Immature natural killer cell (primary cell): Measurements from ENCODE around the gene CFAP77. TPM values are rescaled to one million over a fixed set of nuclear protein-coding genes. Genes with fewer than 3 reads are reported as not detected.

Experiments
- DNase-seq, 3 donors: peaks; one replicate each; pipeline ENCODE4 v3.0.0; 2022; ENCODE audit warnings: mixed read lengths in 1 of 3
- H3K27ac Mint-ChIP-seq, 6 donors: one replicate each; pipeline ENCODE4 v1.8.0; 2020; ENCODE audit warnings: mixed read lengths in 6 of 6, mild to moderate bottlenecking in 5 of 6, inconsistent platforms in 4 of 6, moderate library complexity in 3 of 6
- H3K27me3 Mint-ChIP-seq, 3 donors: one replicate each; pipeline ENCODE4 v1.8.0; 2020 to 2021; ENCODE audit warnings: low read depth in 3 of 3, mild to moderate bottlenecking in 3 of 3, mixed read lengths in 3 of 3, moderate library complexity in 3 of 3, inconsistent platforms in 1 of 3
- H3K36me3 Mint-ChIP-seq, 3 donors: one replicate each; pipeline ENCODE4 v1.8.0; 2020; ENCODE audit warnings: mixed read lengths in 3 of 3, inconsistent platforms in 2 of 3, mild to moderate bottlenecking in 2 of 3
- H3K4me1 Mint-ChIP-seq, 2 donors: one replicate each; pipeline ENCODE4 v1.8.0; 2020; ENCODE audit warnings: inconsistent platforms in 2 of 2, mild to moderate bottlenecking in 2 of 2, mixed read lengths in 2 of 2, moderate library complexity in 1 of 2
- H3K4me3 Mint-ChIP-seq, 5 donors: one replicate each; pipeline ENCODE4 v1.8.0; 2020; ENCODE audit warnings: mild to moderate bottlenecking in 5 of 5, mixed read lengths in 5 of 5, inconsistent platforms in 3 of 5, moderate library complexity in 3 of 5
- H3K9me3 Mint-ChIP-seq, 6 donors: one replicate each; pipeline ENCODE4 v1.8.0; 2020; ENCODE audit warnings: mild to moderate bottlenecking in 6 of 6, mixed read lengths in 6 of 6, inconsistent platforms in 4 of 6, moderate library complexity in 3 of 6
- polyA plus RNA-seq, 3 donors: library from polyadenylated mRNA; unstranded; fragments of 300-500 nt; fragmentation: Illumina TruSeq; gene quantifications; one replicate each; pipeline ENCODE4 v1.2.3, GENCODE V29; 2021

The CFAP77 gene
- polyA plus RNA-seq, 3 donors from 2014 or later = not detected

DNA sequence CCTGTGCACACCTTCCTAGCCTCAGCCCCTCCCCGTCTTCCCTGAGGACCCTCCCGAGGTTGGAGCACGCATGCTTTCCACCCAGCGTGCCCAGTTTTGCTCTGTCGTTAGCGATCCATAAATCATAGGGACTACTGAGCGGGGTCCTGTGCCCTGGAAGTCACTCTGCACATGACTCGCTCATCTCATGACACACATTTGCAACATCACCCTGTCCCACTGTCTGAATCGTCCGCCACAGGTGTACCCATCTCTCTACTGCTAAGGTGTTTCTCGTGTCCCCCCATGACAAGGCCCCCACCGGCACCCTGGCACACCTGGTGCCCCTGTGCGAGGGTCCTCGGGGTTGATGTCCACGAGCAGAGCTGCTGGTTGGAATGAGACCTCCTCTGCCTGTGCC, 103.4 kb downstream of the CFAP77 start:
- Mint-ChIP-seq H3K36me3 (no peaks in the 10 kb centered on the region), H3K27me3 (peaks cover 2 to 16% (median 9%) of the 10 kb centered on the region in 3 donors), H3K27ac (no peak overlapping the region), H3K4me1 (no peaks in the 10 kb centered on the region), H3K4me3 (no peak overlapping the region), H3K9me3 (no peaks in the 10 kb centered on the region)
- no peak for DNase-seq

DNA sequence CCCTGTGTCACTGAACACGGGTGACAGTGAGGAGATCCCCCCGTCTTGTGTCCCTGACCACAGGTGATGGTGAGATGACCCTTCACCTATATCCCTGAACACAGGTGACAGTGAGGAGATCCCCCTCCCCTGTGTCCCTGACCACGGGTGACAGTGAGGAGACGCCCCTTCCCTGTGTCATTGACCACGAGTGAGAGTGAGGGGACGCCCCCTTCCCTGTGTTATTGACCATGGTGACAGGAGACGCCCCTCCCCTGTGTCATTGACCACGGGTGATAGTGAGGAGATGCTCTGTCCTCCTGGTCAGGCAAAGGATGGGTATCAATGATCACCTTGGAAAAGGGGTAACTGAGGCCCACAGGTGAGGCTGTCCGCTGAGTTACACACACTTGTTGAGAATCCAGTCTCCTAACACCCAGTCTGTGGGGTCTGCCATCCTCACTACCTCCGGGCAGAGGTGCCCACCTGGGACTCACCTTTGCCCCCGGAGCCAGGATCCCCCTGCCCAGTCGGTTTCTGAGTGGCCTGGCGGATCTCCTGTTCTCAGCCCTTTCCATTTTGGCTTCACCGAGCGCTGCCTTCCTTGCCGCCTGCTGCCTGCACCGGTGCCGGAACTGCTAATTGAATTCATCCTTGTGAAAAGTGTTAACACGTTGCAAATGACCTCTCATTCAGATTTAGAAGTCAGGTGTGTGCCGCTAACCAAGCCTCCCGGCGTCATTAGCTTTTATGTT, 104.2 kb downstream of the CFAP77 start:
- H3K27ac Mint-ChIP-seq = no peak overlapping the region
- H3K27me3 Mint-ChIP-seq = peaks cover 2 to 16% (median 9%) of the 10 kb centered on the region in 3 donors
- no peaks in the 10 kb centered on the region for H3K4me1 Mint-ChIP-seq
- no peak overlapping the region for H3K4me3 Mint-ChIP-seq
- no peaks in the 10 kb centered on the region for H3K9me3 Mint-ChIP-seq
- DNase-seq = no peak
- no peaks in the 10 kb centered on the region for H3K36me3 Mint-ChIP-seq

DNA sequence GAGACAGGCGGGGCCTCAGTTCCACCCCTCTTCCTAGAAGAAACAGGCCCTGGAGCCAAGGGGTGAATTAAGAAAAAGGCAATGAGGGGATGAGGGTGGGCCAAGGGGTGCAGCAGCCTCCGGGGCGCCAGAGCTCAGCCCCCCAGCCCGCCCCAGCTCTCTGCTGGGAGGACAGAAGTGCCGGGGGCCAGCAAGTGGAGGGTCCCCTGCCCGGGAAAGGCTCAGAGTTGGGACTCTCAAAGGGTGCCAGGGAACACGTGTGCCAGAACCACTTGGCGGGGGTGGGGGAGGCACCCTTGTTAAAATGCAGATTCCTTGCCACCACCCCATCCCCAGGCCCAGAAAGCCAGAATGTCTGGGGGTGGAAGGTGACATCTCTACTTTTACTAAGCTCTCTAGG, 104.8 kb downstream of the CFAP77 start:
- Mint-ChIP-seq H3K9me3 (no peaks in the 10 kb centered on the region), H3K27me3 (peaks cover 2 to 16% (median 9%) of the 10 kb centered on the region in 3 donors), H3K4me3 (no peak overlapping the region), H3K36me3 (no peaks in the 10 kb centered on the region), H3K27ac (no peak overlapping the region), H3K4me1 (no peaks in the 10 kb centered on the region)
- no peak for DNase-seq

DNA sequence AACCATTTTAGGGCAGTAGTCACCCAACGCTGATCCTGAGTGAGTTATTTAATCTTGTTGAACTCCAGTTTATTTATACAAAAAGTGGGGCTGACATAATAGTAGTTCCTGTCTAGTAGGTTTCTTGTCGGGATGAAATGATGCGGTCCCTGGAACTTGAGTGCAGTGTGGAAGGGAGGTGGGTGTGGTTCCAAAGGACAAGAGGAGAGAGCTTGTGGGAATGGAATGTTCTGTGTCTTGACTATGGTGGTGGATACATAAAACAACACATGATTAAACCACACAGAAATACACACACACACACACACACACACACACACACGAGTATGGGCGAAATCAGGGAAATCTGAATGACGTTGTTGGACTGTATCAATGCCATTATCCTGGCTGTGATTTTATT, 106.3 kb downstream of the CFAP77 start:
- Mint-ChIP-seq H3K4me3 (no peak overlapping the region), H3K9me3 (no peaks in the 10 kb centered on the region), H3K27ac (no peak overlapping the region), H3K27me3 (peaks cover 2 to 15% (median 11%) of the 10 kb centered on the region in 3 donors), H3K36me3 (no peaks in the 10 kb centered on the region), H3K4me1 (no peaks in the 10 kb centered on the region)
- DNase-seq = no peak

DNA sequence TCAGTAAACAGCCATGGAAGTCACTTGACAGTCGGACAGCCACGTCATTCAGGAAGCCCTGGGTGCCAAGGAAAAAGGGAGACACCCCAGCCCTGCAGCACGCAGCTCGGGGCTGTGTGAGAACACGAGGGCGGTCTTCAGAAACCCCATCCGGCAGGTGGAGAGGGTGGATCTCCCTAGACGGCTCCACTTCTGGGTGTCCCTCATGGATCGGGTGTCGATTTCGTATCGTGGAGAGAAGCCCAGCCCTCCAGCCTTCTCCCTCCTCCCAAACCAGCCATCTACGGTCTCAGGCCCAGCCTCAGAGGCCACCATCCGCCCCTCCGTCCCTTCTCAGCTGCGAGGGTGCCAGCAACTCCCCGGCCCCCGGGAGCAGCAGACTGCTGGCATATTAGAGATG, 106.9 kb downstream of the CFAP77 start:
- DNase-seq = no peak
- Mint-ChIP-seq H3K4me1 (no peaks in the 10 kb centered on the region), H3K9me3 (no peaks in the 10 kb centered on the region), H3K36me3 (no peaks in the 10 kb centered on the region), H3K4me3 (no peak overlapping the region), H3K27ac (no peak overlapping the region), H3K27me3 (peaks cover 2 to 15% (median 11%) of the 10 kb centered on the region in 3 donors)

DNA sequence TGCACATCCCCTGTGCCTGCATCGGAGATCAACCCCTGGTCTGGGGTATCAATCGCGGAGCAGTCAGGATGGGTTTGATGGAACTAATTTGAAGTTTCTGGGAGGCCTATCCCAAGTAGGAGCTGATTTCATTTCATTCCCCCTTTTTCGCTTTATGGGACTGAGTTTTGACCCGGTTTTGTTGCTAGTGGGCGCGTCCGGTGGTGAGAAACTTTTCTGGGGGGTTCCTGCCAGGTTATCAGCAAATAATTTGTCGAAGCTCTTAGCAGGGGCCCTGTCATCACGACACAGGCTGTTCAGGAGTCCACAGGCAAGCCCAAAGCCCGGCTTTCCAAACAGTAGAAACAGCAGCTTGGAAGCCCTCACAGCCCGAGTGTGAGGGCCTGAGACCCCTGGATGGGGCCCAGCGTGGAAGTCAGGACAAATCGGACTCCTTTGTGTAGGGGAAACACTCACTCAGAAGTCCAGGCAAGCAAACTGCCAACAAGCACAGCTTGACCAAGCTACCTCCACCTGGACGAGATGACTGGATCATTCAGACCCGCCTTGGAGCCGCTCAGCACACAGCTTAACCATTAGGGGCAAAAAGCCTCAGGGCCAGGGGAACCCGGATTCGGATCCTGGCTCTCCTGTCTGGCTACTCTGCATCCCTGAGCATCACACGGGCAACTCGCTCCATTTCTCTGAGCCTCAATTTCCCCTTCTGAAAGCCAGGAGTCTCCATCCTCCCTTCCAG, 108.0 kb downstream of the CFAP77 start:
- no peaks in the 10 kb centered on the region for H3K9me3 Mint-ChIP-seq
- H3K4me1 Mint-ChIP-seq = no peaks in the 10 kb centered on the region
- H3K27me3 Mint-ChIP-seq = peaks cover 2 to 22% (median 7%) of the 10 kb centered on the region in 3 donors
- H3K4me3 Mint-ChIP-seq = no peak overlapping the region
- H3K27ac Mint-ChIP-seq = no peak overlapping the region
- H3K36me3 Mint-ChIP-seq = no peaks in the 10 kb centered on the region
- no peak for DNase-seq

DNA sequence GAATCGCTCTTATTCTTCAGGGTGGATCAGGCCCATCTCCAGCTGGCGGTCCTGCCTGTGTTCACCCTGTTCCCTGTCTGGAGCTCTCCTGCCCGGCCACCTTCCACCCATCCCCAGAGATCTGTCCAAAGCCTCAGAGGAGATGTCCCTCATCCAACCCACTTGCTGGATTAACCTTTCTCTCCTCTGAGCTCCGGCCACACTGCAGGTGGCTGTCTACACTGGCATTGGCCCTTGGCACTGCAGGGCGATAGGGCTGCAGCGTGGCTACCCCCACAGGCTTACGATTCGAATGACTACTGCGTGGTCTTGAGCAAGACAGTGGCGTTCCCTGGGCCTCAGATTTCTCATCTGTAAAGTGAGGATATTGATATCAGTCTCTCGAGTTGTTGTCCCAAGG, 108.6 kb downstream of the CFAP77 start:
- DNase-seq = no peak
- no peak overlapping the region for H3K4me3 Mint-ChIP-seq
- peaks cover 2 to 24% (median 7%) of the 10 kb centered on the region in 3 donors for H3K27me3 Mint-ChIP-seq
- H3K27ac Mint-ChIP-seq = no peak overlapping the region
- H3K36me3 Mint-ChIP-seq = no peaks in the 10 kb centered on the region
- no peaks in the 10 kb centered on the region for H3K9me3 Mint-ChIP-seq
- H3K4me1 Mint-ChIP-seq = no peaks in the 10 kb centered on the region

DNA sequence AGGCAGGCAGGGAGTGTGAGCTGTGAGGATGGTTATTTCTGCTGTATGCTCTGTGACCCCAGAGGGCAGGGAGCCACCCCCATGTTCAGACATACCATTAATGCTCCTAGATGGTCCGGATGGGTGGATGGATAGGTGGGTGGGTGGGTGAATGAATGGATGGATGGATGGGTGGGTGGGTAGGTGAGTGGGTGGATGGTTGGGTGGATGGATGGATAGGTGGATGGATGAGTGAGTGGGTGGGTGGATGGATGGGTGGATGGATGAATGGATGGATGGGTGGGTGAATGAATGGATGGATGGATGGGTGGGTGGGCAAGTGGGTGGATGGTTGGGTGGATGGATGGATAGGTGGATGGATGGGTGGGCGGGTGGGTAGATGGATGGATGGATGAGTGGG, 109.0 kb downstream of the CFAP77 start:
- Mint-ChIP-seq H3K4me3 (no peak overlapping the region), H3K4me1 (no peaks in the 10 kb centered on the region)

DNA sequence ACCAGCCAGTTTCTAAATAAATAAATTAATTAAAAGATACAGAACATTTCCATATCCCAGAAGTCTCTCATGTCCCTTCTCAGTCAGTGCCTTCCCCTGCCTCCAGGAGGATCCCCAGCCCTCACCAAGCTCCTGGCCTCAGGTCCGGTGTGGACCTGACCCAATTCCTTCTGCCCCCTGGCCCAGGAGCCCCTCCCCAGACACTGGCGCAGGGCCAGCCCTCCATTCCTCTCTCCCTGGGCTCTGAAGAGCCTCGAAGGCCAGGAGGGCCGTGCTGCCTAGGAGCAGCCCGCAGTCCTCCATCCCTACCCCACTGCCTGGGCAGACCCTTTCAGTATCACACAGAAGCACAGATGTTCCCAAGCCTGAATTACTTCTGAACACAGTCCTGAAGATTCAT, 110.6 kb downstream of the CFAP77 start:
- Mint-ChIP-seq H3K9me3 (no peaks in the 10 kb centered on the region), H3K27me3 (peaks cover 3 to 19% (median 7%) of the 10 kb centered on the region in 3 donors), H3K36me3 (no peaks in the 10 kb centered on the region), H3K4me3 (no peak overlapping the region), H3K4me1 (no peaks in the 10 kb centered on the region), H3K27ac (no peak overlapping the region)
- no peak for DNase-seq

More for the DNA sequence above, 109.0 kb downstream of the CFAP77 start:
- no peak overlapping the region for H3K27ac Mint-ChIP-seq
- H3K9me3 Mint-ChIP-seq = no peaks in the 10 kb centered on the region
- peaks cover 3 to 22% (median 7%) of the 10 kb centered on the region in 3 donors for H3K27me3 Mint-ChIP-seq
- H3K36me3 Mint-ChIP-seq = no peaks in the 10 kb centered on the region
- DNase-seq = no peak

DNA sequence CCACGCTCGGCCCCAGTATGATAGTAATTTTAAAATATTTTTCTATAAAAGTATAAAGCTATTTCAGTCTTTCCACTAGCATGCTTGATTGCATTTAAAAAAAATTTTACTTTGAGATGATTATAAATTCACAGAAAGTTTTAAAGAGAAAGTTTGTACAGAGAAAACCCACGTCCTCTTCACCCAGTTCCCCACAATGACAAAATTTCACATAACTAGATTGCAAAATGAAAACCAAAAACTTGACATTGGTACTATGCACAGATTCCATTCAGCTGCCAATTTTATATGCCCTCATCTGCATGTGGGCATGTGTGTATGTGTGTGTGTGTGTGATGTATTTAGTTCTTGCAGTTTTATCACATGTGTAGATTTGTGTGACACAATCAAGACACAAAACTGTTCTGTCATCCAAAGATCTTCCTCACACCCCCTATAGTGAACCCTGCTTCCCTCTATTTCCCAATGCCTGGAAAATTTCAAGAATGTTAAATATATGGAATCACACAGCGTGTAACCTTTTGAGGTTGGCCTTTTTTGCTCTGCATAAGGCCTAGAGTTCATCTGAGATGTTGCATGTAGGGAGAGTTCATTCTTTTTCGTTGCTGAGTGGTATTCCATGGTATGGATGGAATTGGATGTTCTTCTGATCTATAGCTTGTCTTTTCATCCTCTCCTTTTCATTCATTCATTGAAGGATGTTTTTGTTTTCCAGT, 115.5 kb downstream of the CFAP77 start:
- no peak for DNase-seq
- H3K36me3 Mint-ChIP-seq = no peaks in the 10 kb centered on the region
- H3K9me3 Mint-ChIP-seq = no peaks in the 10 kb centered on the region
- peaks cover 3 to 15% (median 4%) of the 10 kb centered on the region in 3 donors for H3K27me3 Mint-ChIP-seq
- no peak overlapping the region for H3K27ac Mint-ChIP-seq
- H3K4me3 Mint-ChIP-seq = no peak overlapping the region
- no peaks in the 10 kb centered on the region for H3K4me1 Mint-ChIP-seq

DNA sequence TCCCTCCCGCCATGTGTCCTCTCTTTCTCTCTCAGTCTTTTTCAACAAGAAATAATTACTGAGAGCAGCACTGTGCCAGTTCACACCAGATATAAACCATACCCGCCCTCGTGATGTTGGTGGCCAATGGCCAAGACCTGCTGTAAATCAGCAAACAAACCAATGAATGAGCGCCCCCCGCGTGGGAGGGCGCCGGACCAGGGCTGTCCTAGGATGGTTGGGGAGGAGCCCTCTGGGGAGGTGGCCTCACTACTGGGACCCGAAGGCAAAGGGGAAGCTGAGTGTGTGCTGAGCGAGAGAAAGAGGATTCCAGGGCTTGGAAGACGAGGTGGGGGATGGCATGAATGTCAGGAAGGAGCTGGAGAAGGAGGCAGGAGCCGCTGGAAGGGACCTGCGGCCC, 121.2 kb downstream of the CFAP77 start:
- Mint-ChIP-seq H3K4me3 (no peak overlapping the region), H3K4me1 (no peaks in the 10 kb centered on the region), H3K27me3 (peaks cover 2 to 11% (median 5%) of the 10 kb centered on the region in 3 donors), H3K36me3 (no peaks in the 10 kb centered on the region), H3K9me3 (peaks cover 0 to 3% (median 0%) of the 10 kb centered on the region in 6 donors), H3K27ac (no peak overlapping the region)
- no peak for DNase-seq

DNA sequence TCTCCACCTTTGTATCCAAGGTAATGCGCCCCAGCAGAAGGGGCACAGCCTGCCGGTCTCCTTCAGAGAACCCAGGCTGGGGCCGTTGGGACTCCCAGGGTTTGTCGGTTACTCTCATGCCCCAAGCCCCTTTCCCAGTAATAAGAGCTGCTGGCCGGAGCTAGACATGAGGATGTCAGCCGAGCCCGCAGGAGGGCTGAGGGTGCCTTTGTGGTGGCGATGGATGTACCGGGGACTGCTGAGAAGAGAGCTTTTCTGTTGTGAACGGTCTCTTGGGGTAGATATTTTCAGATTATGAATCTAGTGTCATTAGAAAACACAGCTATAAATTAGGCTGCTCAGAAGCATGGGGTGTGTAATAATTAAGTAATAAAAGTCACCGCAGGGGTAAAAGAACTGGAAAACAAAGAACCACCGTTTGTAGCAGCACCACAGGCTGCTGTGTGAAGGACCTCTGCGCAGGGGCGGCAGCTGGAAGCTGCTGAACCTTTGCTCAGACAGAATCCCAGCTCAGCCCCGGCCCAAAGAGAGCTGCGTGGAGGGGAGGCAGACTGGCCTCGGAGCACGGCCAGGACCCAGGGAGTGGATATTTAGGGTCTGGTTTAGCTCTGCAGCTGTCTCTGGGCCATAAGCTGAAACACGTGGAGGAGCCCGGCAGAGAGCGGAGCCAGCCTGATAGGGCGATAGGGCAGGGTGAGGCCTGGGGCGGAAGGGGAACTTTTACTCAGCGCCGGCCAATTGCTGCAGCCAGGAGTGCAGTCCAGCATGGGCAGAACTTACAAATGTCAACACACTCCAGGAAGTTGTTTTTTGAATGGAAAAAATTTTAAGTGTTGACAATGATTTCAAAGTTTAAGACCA, 121.9 kb downstream of the CFAP77 start:
- H3K4me3 Mint-ChIP-seq = no peak overlapping the region
- DNase-seq = no peak
- H3K9me3 Mint-ChIP-seq = peaks cover 0 to 3% (median 0%) of the 10 kb centered on the region in 6 donors
- no peaks in the 10 kb centered on the region for H3K36me3 Mint-ChIP-seq
- peaks cover 2 to 11% (median 5%) of the 10 kb centered on the region in 3 donors for H3K27me3 Mint-ChIP-seq
- H3K4me1 Mint-ChIP-seq = no peaks in the 10 kb centered on the region
- no peak overlapping the region for H3K27ac Mint-ChIP-seq

DNA sequence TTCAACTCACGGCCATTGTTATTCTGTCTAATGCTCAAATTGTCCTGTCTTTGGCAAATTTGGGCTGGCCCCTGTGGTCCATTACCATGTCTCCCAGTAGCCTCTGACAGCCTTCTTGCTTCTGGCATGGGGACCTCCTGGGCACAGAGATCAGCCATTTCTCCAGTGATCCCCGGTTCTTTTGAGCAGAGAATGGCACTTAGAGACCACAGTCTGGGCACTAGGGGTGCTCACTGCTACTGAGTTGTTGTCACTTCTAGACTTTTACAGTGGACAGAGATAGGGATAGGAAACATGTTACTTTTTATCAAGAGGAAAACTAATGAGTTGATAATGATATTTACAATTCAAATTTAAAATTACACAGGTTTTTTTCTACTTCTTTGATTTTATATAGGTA, 124.8 kb downstream of the CFAP77 start:
- Mint-ChIP-seq H3K9me3 (peaks cover 0 to 3% (median 0%) of the 10 kb centered on the region in 6 donors), H3K27ac (no peak overlapping the region), H3K4me1 (no peaks in the 10 kb centered on the region), H3K27me3 (peaks cover 2 to 11% (median 5%) of the 10 kb centered on the region in 3 donors), H3K36me3 (no peaks in the 10 kb centered on the region), H3K4me3 (no peak overlapping the region)
- DNase-seq = no peak
